ENCODE data around the gene STH. TPM values are rescaled to one million over a fixed set of nuclear protein-coding genes. Genes with fewer than 3 reads are reported as not detected.

Gene STH
- total RNA-seq, 4 donors from 2014 or later: not detected

DNA sequence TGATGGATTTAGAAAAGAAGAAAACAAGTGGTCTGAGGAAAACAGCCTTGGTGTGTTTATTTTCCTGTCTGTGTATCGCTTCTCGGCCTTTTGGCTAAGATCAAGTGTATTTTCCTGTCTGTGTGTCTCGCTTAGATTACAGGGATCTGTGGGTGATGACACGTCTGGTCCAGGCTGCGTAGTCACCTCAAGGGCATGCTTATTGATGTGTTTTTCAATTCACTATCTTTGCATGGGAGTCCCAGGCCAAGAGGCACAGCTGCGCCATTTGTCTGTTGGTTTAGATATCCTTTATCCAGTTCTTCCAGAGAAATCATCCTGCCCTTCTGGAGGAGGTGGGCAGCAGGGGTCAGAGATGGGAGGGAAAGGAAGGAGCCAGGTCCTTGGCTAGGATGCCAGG lies 47.1 kb upstream of the STH start:
- intact Hi-C loops (cut with DNase I): loop anchor here (5.0 kb wide), 1 partner anchor 60 kb away; the partner anchor contains the start of gene MAPT

DNA sequence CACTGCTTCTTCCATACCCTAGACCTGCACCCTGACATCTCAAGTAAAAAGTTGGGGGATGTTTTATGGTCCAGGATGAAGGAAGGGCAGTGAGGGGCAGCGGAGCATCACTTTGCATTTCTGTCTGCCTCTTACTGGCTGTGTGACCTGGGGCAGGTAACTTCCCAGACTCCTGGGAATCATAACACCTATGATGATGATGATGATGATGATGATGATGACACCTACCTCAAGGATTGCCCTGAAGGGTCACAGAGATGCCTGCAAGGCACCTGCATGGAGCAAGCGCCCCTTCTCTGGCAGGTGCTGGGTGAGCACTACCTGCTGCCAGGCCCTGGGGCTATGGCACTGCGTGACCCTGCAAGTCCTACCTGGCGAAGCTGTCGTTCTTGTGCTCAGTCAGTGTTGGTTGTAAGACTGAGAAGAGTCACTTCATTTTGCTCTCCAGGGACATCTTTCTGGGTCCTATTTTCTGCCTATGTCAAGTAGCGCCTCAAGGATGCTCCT lies 46.2 kb upstream of the STH start:
- Histone ChIP-seq H3K27ac (replicated peaks in 1 of 4) (no peak overlapping the region), H3K27me3 (peaks cover 0 to 30% (median 0%) of the 10 kb centered on the region in 4 donors), H3K4me1 (peaks cover 9 to 16% (median 14%) of the 10 kb centered on the region in 4 donors), H3K9me3 (no peaks in the 10 kb centered on the region), H3K4me3 (no peak overlapping the region), H3K36me3 (no peaks in the 10 kb centered on the region)
- DNase-seq (ENCODE audit: extremely low spot score): no peak
- WGBS: 95% methylated on average over 6 of the region's 6 CpGs
- no peak for TF ChIP-seq CTCF (IDR thresholded peaks at IDR 0.05)
- TF ChIP-seq EP300 (IDR thresholded peaks at IDR 0.05): no peak
- no peak for TF ChIP-seq POLR2A (IDR thresholded peaks at IDR 0.05; ENCODE audit: low read depth)
- no peak for TF ChIP-seq POLR2AphosphoS5 (IDR thresholded peaks at IDR 0.05)
- intact Hi-C loops (cut with DNase I): loop anchor here (5.0 kb wide), 1 partner anchor 61 kb away; the partner anchor contains the start of gene MAPT

More for the DNA sequence above, 47.1 kb upstream of the STH start:
- DNase-seq (ENCODE audit: extremely low spot score): no peak
- H3K4me3 ChIP-seq: no peak overlapping the region
- H3K9me3 ChIP-seq: no peaks in the 10 kb centered on the region
- H3K27ac ChIP-seq (replicated peaks in 1 of 4): no peak overlapping the region
- H3K27me3 ChIP-seq: peaks cover 0 to 30% (median 0%) of the 10 kb centered on the region in 4 donors
- H3K36me3 ChIP-seq: no peaks in the 10 kb centered on the region
- 78% methylated on average over 6 of the region's 6 CpGs for WGBS
- TF ChIP-seq EP300 (IDR thresholded peaks at IDR 0.05) (no peak), POLR2A (IDR thresholded peaks at IDR 0.05; ENCODE audit: low read depth) (no peak), CTCF (IDR thresholded peaks at IDR 0.05) (no peak), POLR2AphosphoS5 (IDR thresholded peaks at IDR 0.05) (no peak)
- peaks cover 9 to 18% (median 14%) of the 10 kb centered on the region in 4 donors for H3K4me1 ChIP-seq

- Histone ChIP-seq H3K9me3 (no peaks in the 10 kb centered on the region), H3K27me3 (peaks cover 0 to 30% (median 0%) of the 10 kb centered on the region in 4 donors), H3K4me1 (peaks cover 8 to 11% (median 9%) of the 10 kb centered on the region in 4 donors), H3K36me3 (no peaks in the 10 kb centered on the region), H3K27ac (replicated peaks in 1 of 4) (no peak overlapping the region), H3K4me3 (no peak overlapping the region)
- intact Hi-C loops (cut with DNase I): loop anchor here (5.0 kb wide), 1 partner anchor 61 kb away; the partner anchor contains the start of gene MAPT
- no peak for DNase-seq (ENCODE audit: extremely low spot score)
- TF ChIP-seq POLR2AphosphoS5 (IDR thresholded peaks at IDR 0.05): no peak
- TF ChIP-seq CTCF (IDR thresholded peaks at IDR 0.05): no peak
- TF ChIP-seq EP300 (IDR thresholded peaks at IDR 0.05): no peak
- no peak for TF ChIP-seq POLR2A (IDR thresholded peaks at IDR 0.05; ENCODE audit: low read depth)
- WGBS: 89% methylated on average over 2 of the region's 2 CpGs
These were observed 45.5 kb upstream of the STH start for GRCh38 chr17:45953561-45953960.

GRCh38 chr17:45954914-45955313 lies 44.1 kb upstream of the STH start:
- H3K4me3 ChIP-seq: no peak overlapping the region
- H3K27ac ChIP-seq (replicated peaks in 1 of 4): no peak overlapping the region
- peaks cover 0 to 25% (median 0%) of the 10 kb centered on the region in 4 donors for H3K27me3 ChIP-seq
- no peaks in the 10 kb centered on the region for H3K9me3 ChIP-seq
- H3K4me1 ChIP-seq: no peaks in the 10 kb centered on the region
- TF ChIP-seq POLR2AphosphoS5 (IDR thresholded peaks at IDR 0.05): no peak
- 86% methylated on average over 11 of the region's 11 CpGs for WGBS
- intact Hi-C loops (cut with DNase I): loop anchor here (5.0 kb wide), 1 partner anchor 63 kb away; the partner anchor contains the start of gene MAPT
- no peak for DNase-seq (ENCODE audit: extremely low spot score)
- no peaks in the 10 kb centered on the region for H3K36me3 ChIP-seq

DNA sequence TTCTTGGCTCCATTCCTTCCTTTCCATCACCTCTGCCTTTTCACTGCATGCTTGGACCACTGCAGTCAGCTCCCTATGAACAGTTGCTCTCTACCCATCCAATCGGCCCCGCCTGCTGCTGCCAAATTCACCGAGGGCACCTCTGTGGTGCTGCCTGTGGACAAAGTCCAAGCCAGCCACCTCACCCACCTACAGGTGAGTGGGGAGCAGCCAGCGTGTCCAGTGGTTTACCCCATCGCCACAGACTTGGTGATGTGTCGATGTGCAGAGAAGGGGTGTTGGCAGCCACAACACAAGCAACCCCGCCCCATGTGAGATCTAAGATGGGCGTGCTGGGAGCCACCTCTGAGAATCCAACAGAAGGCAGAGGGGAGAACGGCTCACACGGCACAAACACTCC lies 43.7 kb upstream of the STH start:
- H3K4me3 ChIP-seq: no peak overlapping the region
- H3K36me3 ChIP-seq: no peaks in the 10 kb centered on the region
- DNase-seq (ENCODE audit: extremely low spot score): no peak
- no peaks in the 10 kb centered on the region for H3K4me1 ChIP-seq
- intact Hi-C loops (cut with DNase I): no loop called here
- TF ChIP-seq POLR2AphosphoS5 (IDR thresholded peaks at IDR 0.05): no peak
- no peak for TF ChIP-seq CTCF (IDR thresholded peaks at IDR 0.05)
- TF ChIP-seq POLR2A (IDR thresholded peaks at IDR 0.05; ENCODE audit: low read depth): no peak
- no peak for TF ChIP-seq EP300 (IDR thresholded peaks at IDR 0.05)
- WGBS: 87% methylated on average over 10 of the region's 10 CpGs
- H3K9me3 ChIP-seq: no peaks in the 10 kb centered on the region
- peaks cover 0 to 21% (median 0%) of the 10 kb centered on the region in 4 donors for H3K27me3 ChIP-seq
- no peak overlapping the region for H3K27ac ChIP-seq (replicated peaks in 1 of 4)

All from esophagus muscularis mucosa (tissue), 4 donors.